Renal pelvis (tissue), 4 donors: ENCODE measurements around the gene HOXA4. TPM values are rescaled to one million over a fixed set of nuclear protein-coding genes. Genes with fewer than 3 reads are reported as not detected.

Experiments
- DNase-seq: peaks from one replicate; pipeline ENCODE4 v3.0.0-alpha.2; 2013
- polyA plus RNA-seq, 3 donors: library from polyadenylated mRNA; unstranded; fragments of 120-200 nt; gene quantifications; one replicate each; pipeline ENCODE4 v1.2.1, GENCODE V29; 2013; ENCODE audit not compliant: insufficient read length in 3 of 3

The HOXA4 gene
- polyA plus RNA-seq, 3 donors, result 19.5 to 25.0 (median 21.4) TPM

DNA sequence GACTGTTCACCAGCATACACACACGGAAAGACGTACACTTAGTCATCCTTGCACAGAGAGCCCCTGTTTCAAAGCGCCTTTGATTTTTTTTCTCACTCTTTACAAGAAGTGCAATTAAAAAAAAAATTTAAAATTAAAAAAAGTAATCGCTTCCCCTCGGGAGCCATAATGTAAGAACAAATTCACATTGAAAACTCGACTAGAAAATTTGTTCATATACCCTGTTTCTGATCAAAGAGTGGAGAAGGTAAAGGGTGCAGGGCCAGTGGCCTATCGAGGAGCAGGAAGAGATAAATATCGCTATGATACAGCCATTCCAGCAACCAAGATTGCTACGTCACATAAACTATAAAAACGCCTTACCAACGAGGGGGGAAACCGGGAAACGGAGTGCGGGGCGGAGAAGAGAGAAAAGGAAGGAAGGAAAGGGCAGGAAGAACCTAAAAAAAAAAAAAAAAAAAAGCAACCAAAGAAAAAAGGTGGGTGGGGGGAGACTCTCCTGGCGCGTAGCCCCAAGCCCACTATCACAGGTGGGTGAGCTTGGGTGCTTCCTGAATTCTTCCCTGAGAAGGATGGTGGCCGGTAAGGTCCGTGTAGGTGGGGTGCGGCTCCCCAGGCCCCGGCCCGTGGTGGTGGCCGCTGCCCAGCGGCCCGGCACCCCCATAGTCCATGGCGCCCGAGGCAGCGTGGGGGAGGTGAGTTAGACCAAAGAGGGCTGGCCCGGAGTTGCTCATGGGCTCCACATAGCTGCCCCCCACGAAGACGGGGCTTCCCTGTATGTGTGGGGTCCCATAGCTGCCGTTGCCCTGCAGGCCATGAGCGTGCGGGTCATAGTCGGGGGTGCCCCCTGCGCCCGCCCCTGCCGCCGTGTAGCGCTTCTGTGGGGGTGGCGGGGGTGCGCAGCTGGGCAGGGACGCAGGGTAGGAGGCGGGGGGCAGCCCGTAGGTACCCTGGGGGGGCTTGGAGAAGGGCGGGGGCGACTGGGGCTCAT, 22.9 kb downstream of the HOXA4 start:
- DNase-seq, result no peak

- DNase-seq, result no peak
Observed at GRCh38 chr7:27106901-27107240, 23.7 kb downstream of the HOXA4 start.

GRCh38 chr7:27106181-27106900, 24.2 kb downstream of the HOXA4 start:
- no peak for DNase-seq

DNA sequence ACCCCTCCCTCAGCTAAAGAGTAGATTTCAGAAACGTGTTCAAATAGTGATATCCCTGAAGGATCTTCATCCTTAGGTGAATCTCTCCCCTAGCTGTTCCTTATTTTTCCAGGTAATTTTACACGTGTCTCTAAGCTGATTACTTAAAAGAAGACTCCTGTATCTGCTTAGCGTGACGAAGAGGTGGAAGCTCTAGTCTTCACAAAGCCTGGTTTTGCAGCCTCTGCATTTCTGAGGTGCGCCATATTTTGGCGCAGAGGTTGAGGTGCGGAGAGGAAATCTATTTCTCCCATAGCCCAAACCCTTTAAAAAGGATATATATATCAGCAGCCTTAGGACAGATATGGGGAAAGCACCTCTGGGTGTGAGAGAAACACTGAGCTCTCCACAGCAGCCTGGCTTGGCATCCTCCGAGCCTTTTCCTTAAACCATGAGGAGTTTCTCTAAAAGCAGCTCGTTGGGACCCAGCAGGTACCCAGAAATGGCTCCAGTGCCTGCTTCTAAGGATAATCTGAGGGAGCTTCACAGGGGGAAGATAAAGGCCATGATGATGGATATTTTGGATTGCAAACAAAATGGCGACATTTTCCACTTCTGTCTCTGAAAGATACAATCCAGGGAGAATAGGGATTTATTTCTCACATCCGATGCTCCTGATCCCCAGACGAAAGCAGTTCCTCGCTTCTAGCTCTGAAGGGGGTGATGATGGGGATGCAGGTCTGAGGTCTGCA, 25.1 kb downstream of the HOXA4 start:
- no peak for DNase-seq

DNA sequence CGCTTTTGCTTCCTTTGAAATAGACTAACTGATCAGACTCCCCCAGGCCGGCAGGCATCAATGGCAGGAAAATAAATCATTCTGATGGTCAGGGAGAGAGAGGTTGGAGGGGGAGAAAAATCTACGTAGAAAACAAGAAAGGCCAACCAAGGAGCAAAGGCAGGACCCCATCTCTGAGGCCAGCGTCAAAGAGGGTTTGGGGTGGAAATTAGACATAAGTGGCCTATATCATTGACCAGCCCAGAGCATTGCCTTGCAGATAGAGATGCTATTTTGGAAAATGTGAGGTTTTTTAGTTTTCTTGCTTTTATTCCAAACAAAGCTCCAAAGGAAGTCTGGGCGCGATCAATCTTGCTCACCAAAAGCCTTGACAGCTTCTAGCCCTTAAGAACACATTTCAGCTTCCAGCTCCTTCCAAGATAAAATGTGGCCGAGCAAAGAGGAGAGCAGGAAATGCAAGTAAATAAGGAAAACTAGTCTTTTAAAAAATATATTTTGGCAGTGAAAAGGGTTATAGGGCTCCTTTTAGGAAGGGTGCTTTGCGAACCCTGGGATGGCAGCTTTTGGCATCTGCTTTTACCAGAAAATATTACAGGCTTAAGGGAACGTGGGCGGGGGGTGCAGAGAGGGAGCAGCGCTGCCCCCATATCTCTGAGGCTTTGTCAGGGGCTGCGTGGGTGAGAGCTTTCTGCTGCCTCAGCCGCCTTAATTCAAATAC, 26.1 kb downstream of the HOXA4 start:
- DNase-seq, result peak; percentile 86

- DNase-seq, result peak; percentile 48
Observed at GRCh38 chr7:27103489-27104226, 26.9 kb downstream of the HOXA4 start.

DNA sequence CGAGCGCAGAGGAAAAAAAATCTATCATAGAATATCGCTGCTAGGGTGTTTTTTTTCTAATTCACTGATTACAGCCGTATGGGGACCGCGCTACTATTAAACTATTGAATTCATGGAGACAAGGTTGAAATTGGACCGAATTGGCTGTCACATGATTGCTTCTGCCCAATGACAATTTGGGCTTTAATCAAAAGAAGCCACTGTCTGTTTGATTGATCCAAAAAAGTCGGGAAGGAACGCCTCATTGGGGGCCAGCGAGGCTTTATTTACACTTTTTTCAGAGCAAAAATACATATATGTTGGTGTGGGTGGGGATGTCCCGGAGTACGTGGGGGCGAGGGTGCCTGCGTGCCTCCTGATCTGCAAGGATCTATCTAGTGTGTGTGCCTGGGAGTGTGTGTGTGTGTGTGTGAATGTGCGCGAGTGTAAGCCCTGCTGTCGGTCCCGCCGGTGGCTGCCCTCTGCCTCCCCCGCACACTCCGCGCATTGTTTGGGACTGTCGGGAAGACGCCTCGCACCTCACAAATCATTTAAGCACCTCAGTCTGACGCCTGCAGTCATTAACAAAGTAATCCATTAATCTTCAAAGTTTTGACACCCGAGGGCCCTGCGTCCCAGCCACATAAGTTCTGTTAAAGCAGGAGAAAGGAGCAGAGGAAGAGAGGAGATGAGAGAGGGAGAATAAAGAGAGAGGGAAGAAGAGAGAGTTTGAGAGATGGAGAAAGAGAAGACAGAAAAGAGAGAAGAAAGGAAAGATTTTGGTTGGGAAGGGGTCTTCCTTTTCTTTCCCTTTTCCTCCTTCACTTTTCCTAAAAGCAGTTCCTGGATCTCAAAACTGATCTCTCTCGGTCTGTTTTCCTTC, 27.7 kb downstream of the HOXA4 start, which contains the start of gene HOXA2:
Gene HOXA2 (minus strand): TSS at position 103 of the 862 bp plus-strand sequence. CDS start 183 bp downstream, outside the sequence.
- DNase-seq, result peak; percentile 79

GRCh38 chr7:27101957-27102580, 28.5 kb downstream of the HOXA4 start:
- DNase-seq, result no peak

DNA sequence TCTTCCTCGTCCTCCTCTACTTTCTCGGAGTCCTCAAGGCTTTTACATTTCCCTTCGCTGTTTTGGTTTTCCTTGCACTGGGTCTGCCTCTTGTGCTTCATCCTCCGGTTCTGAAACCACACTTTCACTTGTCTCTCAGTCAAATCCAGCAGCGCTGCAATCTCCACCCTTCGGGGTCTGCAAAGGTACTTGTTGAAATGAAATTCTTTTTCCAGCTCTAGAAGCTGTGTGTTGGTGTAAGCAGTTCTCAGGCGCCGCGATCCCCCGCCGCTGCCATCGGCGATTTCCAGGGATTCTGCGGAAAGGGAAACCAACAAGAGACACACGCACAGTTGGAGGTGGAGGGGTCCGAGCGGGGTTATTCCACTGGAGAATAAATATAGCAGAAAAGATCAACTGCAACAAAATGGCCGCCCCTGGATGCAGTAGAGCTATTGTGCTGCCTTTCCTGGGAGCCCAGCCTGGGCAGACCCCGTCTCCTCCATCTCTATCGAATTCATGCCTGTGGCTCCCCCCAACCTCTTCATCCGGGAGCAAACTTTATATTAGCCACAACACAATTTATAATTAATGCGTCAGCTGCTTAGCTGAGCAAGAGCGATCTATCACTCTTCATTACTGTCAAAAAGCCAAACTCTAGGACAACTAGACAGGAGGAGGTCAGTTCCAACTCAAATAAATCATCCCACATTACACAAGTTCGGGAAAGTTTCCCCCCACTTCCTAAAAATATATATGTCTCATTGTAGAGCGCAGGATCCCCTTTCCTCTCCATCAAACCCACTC, 29.2 kb downstream of the HOXA4 start:
- peak; percentile 85 for DNase-seq

DNA sequence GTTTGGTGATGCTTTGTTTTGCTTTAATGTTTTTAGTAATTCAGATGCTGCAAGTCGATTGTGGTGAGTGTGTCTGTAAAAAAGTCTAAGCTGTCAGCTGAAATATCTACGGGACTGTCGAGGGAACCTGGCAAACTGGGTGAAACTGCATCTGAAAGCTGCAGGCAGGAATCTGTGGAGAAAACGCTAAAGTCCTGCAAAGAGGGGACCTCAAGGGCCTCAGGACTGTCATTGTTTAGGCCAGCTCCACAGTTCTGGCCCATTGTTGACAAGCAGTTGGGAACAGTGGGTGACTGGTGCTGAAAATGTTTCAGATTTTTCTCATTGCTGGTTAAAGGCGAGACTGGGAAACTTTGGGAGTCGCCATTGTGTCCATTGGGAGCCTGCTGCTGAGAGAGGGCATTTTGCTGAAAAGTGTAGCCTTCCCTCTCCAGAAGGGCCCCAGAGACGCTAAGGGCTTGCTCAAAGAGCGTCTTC, 29.8 kb downstream of the HOXA4 start:
- DNase-seq, result no peak

GRCh38 chr7:27099453-27100370, 30.8 kb downstream of the HOXA4 start:
- DNase-seq, result no peak

- DNase-seq, result peak; percentile 90
Observed at GRCh38 chr7:27098578-27099451, 31.7 kb downstream of the HOXA4 start.

DNA sequence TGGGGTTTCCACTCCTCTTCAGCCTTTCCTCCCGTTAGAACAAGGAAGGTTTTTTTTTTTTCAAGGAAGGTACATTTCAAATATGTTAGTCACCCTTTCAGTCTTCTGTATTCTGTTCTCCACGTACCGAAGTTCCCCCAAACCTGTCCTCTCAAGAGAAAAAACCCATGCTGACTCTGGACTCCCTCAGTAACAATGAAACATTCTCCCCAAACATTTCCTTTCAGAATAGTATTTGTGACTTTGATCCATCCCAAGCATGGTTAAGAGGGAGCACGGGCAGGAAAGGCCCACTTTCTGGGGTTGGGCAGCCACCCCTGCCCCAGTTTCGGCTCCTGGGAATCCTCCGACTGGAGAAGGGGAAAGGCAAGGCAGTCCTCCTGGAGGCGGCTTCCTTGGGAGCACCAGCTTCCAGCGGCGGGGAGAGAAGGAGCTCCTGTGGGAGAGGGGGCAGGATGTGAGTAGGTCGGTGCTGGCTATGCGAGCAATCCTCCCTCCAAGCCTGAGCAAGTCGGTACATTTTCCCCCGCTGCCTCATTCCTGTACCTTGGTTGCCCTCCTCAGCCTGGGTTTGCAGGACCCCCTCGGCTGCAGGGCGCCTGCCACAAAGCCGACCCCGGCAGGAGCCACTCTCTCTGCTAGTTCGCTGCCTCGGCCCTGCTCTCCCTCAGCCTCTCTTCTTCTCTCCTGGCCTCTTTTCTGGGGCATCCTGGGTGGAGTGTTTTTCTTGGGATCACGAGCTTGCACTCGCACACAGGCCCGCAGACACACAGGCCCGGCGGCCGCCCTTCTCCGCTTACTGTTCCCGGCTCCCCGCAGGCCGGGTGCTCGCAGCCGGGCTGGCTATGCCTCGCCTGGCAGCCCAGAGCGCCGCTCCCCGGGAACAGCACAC, 32.6 kb downstream of the HOXA4 start:
- DNase-seq, result no peak

- DNase-seq, result peak; percentile 52
Observed at GRCh38 chr7:27096768-27097514, 33.6 kb downstream of the HOXA4 start.
